Trophoblast cell (in vitro differentiated cells and primary cell): ENCODE results near the gene VWA5B1.

Experiments used
- DNase-seq, 2 donors: peaks; one replicate each; pipeline ENCODE4 v3.0.0-alpha.2; 2016
- H2AFZ ChIP-seq: 2 replicates; pipeline ENCODE4 v1.6.1; 2013; ENCODE audit warnings: low read length, moderate library complexity, mild to moderate bottlenecking; ENCODE audit not compliant: insufficient read depth, poor library complexity
- H2AK5ac ChIP-seq: 2 replicates; pipeline ENCODE4 v1.6.1; 2013; ENCODE audit warnings: mild to moderate bottlenecking, low read length
- H2BK120ac ChIP-seq: 2 replicates; pipeline ENCODE4 v1.6.1; 2013; ENCODE audit warnings: low read length, mild to moderate bottlenecking, moderate library complexity; ENCODE audit not compliant: insufficient read depth, poor library complexity
- H2BK12ac ChIP-seq: 2 replicates; pipeline ENCODE4 v1.6.1; 2013; ENCODE audit warnings: mild to moderate bottlenecking, low read length, moderate library complexity
- H2BK5ac ChIP-seq: 2 replicates; pipeline ENCODE4 v1.6.1; 2013; ENCODE audit warnings: low read length, low read depth, moderate library complexity, mild to moderate bottlenecking; ENCODE audit not compliant: poor library complexity
- H3K14ac ChIP-seq: 2 replicates; pipeline ENCODE4 v1.6.1; 2013; ENCODE audit warnings: mild to moderate bottlenecking, low read length
- H3K18ac ChIP-seq: 2 replicates; pipeline ENCODE4 v1.6.1; 2013; ENCODE audit warnings: mild to moderate bottlenecking, low read length
- H3K23ac ChIP-seq: 2 replicates; pipeline ENCODE4 v1.6.1; 2013; ENCODE audit warnings: low read length
- H3K27ac ChIP-seq: 2 replicates; pipeline ENCODE4 v1.5.1; 2013; ENCODE audit warnings: low read depth, mild to moderate bottlenecking, inconsistent platforms, low read length, moderate library complexity
- H3K27me3 ChIP-seq: 2 replicates; pipeline ENCODE4 v1.6.1; 2013; ENCODE audit warnings: inconsistent platforms, mild to moderate bottlenecking, low read length, moderate library complexity; ENCODE audit not compliant: insufficient read depth
- H3K36me3 ChIP-seq, 2 experiments: 1 replicate in 1 of 2; 2 replicates in 1 of 2; pipeline ENCODE4 v1.6.1; 2013; ENCODE audit warnings: low read length in 2 of 2, mild to moderate bottlenecking in 2 of 2, moderate library complexity in 1 of 2; ENCODE audit not compliant: insufficient read depth in 2 of 2, control insufficient read depth in 1 of 2
- H3K4ac ChIP-seq: 2 replicates; pipeline ENCODE4 v1.6.1; 2013; ENCODE audit warnings: low read depth, mild to moderate bottlenecking, low read length, moderate library complexity
- H3K4me1 ChIP-seq, 2 experiments: 1 replicate in 1 of 2; 2 replicates in 1 of 2; pipeline ENCODE4 v1.6.1; 2013; ENCODE audit warnings: low read length in 2 of 2, mild to moderate bottlenecking in 2 of 2, moderate library complexity in 1 of 2; ENCODE audit not compliant: insufficient read depth in 2 of 2, control insufficient read depth in 1 of 2
- H3K4me2 ChIP-seq: 2 replicates; pipeline ENCODE4 v1.6.1; 2013; ENCODE audit warnings: inconsistent platforms, mild to moderate bottlenecking, low read length, moderate library complexity
- H3K4me3 ChIP-seq: 2 replicates; pipeline ENCODE4 v1.5.1; 2013; ENCODE audit warnings: mild to moderate bottlenecking, low read depth, low read length, inconsistent platforms
- H3K79me1 ChIP-seq: one replicate; pipeline ENCODE4 v1.6.1; 2013; ENCODE audit warnings: low read length
- H3K79me2 ChIP-seq: 2 replicates; pipeline ENCODE4 v1.6.1; 2013; ENCODE audit warnings: low read length, mild to moderate bottlenecking; ENCODE audit not compliant: control insufficient read depth, insufficient read depth, poor library complexity
- H3K9ac ChIP-seq: 2 replicates; pipeline ENCODE4 v1.6.1; 2013; ENCODE audit warnings: mild to moderate bottlenecking, low read length
- H3K9me3 ChIP-seq: 2 replicates; pipeline ENCODE4 v1.6.1; 2013; ENCODE audit warnings: low read depth, mild to moderate bottlenecking, control low read depth, inconsistent platforms, low read length; ENCODE audit not compliant: insufficient read depth
- H4K12ac ChIP-seq: 2 replicates; pipeline ENCODE4 v1.6.1; 2013; ENCODE audit warnings: low read depth, mild to moderate bottlenecking, low read length, moderate library complexity
- H4K8ac ChIP-seq: 2 replicates; pipeline ENCODE4 v1.6.1; 2013; ENCODE audit warnings: low read depth, mild to moderate bottlenecking, low read length, moderate library complexity
- H4K91ac ChIP-seq: one replicate; pipeline ENCODE4 v1.6.1; 2013; ENCODE audit warnings: low read depth, mild to moderate bottlenecking, low read length, moderate library complexity
- WGBS: extraction: QIAGEN DNeasy Blood & Tissue Kit; methylation state at CpG from one replicate; pipeline ENCODE4 v1.1.7; 2013; ENCODE audit warnings: missing lambda C conversion rate; ENCODE audit not compliant: insufficient read length, insufficient coverage; ENCODE audit errors: extremely low coverage; 5-methylcytosine and 5-hydroxymethylcytosine counted together

VWA5B1 gene

DNA sequence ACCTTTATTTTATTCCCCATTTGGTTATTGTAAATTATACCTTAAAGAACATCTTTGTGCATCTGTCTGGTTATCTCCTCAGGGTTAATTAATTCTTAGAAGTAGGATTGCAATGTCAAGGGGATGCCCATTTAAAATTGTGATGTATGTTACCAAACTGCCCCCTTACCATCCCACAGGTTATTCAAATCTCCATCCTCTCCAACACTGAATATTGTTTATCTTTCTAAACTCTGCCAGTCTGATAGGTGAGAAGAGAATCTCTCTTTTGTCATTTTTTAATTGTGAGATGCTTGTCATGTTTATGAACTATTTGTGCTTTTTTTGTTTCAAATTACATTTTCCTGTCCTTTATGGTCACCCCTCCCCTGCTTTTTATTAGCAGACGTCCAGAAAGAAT is 55.8 kb downstream of the VWA5B1 start:
- no CpG with 5 or more reads among the region's 1 CpG for WGBS
- Histone ChIP-seq H2BK12ac (no peak overlapping the region), H4K91ac (no peak overlapping the region), H2AK5ac (no peak overlapping the region), H3K18ac (no peak overlapping the region), H3K79me2 (no peaks in the 10 kb centered on the region), H3K9me3 (peaks cover 5% of the 10 kb centered on the region), H3K4me3 (no peak overlapping the region), H3K4me1 (peaks cover 2 to 6% of the 10 kb centered on the region in 2 experiments), H3K4me2 (no peak overlapping the region), H4K8ac (no peak overlapping the region), H3K36me3 (no peaks in the 10 kb centered on the region), H3K79me1 (no peaks in the 10 kb centered on the region), H3K27me3 (peaks cover 9% of the 10 kb centered on the region), H4K12ac (no peak overlapping the region), H3K4ac (no peak overlapping the region), H3K9ac (no peak overlapping the region), H3K14ac (no peak overlapping the region), H2BK5ac (no peak overlapping the region), H3K23ac (no peak overlapping the region), H3K27ac (no peak overlapping the region), H2AFZ (no peak overlapping the region), H2BK120ac (no peak overlapping the region)
- DNase-seq = no peak

DNA sequence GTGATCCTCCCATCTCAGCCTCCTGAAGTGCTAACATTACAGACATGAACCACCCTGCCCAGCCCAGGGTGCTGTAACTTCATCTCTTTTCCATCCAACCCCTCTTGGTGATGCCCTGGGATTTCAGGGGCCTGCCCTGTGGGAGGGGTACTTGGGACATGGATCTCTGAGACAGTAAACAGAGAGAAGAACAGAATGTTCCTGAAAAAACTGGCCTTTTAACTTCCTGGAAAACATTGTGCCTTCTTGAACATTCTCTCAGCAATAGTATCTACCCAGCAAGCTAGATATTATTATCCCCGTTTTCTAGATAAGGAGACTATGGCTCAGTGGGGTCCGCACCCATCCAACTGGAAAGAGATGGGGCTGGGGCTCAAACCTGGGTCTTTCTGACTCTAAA is 57.0 kb downstream of the VWA5B1 start:
- H4K12ac ChIP-seq = no peak overlapping the region
- no peak overlapping the region for H3K4me3 ChIP-seq
- no peak overlapping the region for H2BK120ac ChIP-seq
- H3K79me1 ChIP-seq = no peaks in the 10 kb centered on the region
- H2AFZ ChIP-seq = no peak overlapping the region
- H3K18ac ChIP-seq = no peak overlapping the region
- peaks cover 2 to 6% of the 10 kb centered on the region in 2 experiments for H3K4me1 ChIP-seq
- H3K4me2 ChIP-seq = no peak overlapping the region
- H3K9ac ChIP-seq = no peak overlapping the region
- no peak overlapping the region for H4K8ac ChIP-seq
- H3K23ac ChIP-seq = no peak overlapping the region
- no peak overlapping the region for H3K4ac ChIP-seq
- H3K9me3 ChIP-seq = peaks cover 5% of the 10 kb centered on the region
- H3K79me2 ChIP-seq = no peaks in the 10 kb centered on the region
- H2BK5ac ChIP-seq = no peak overlapping the region
- H3K14ac ChIP-seq = no peak overlapping the region
- no peaks in the 10 kb centered on the region for H3K36me3 ChIP-seq
- H4K91ac ChIP-seq = no peak overlapping the region
- no peak for DNase-seq
- WGBS = no CpG with 5 or more reads among the region's 2 CpGs
- H3K27me3 ChIP-seq = peaks cover 5% of the 10 kb centered on the region
- no peak overlapping the region for H2AK5ac ChIP-seq
- no peak overlapping the region for H3K27ac ChIP-seq
- H2BK12ac ChIP-seq = no peak overlapping the region

DNA sequence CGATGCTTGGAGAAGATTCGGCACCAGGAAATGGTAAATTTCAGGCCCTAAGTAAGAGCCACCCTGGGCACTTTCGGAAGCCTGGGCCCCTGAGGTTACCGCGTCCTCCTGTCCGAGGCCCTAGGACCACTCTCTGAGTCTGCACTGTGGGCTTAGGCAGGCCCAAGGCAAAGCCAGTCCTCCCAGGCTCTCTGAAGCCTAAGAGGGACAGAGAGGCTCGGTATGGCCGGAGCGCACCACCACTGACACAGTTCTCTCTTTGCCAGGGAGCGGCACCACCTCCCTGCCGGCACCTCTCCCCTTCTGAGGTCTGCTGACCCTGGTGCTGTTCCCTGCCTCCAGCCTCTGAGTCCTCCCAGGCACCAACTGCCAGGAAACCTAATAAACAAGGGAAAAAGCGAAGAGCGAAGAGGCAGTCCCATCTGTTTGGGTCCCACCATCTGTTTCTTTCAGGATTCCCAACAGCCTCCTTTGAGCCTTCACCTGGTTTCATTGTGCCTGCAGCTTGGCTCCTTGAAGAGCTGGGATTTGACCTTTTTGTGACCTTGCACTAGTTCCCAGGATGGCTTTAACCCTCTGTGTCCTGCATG is 57.7 kb downstream of the VWA5B1 start:
- no peak overlapping the region for H3K4me3 ChIP-seq
- H3K18ac ChIP-seq = no peak overlapping the region
- H3K36me3 ChIP-seq = no peaks in the 10 kb centered on the region
- no peak overlapping the region for H2BK120ac ChIP-seq
- H2BK5ac ChIP-seq = no peak overlapping the region
- H3K79me1 ChIP-seq = no peaks in the 10 kb centered on the region
- H3K4ac ChIP-seq = no peak overlapping the region
- H3K9me3 ChIP-seq = peaks cover 2% of the 10 kb centered on the region
- no peak overlapping the region for H2AK5ac ChIP-seq
- no peak overlapping the region for H4K91ac ChIP-seq
- no peak overlapping the region for H3K9ac ChIP-seq
- WGBS = no CpG with 5 or more reads among the region's 13 CpGs
- DNase-seq = no peak
- H3K4me2 ChIP-seq = no peak overlapping the region
- H3K23ac ChIP-seq = no peak overlapping the region
- no peak overlapping the region for H3K27ac ChIP-seq
- H2BK12ac ChIP-seq = no peak overlapping the region
- H3K4me1 ChIP-seq = peaks cover 2 to 4% of the 10 kb centered on the region in 2 experiments
- H3K27me3 ChIP-seq = no peaks in the 10 kb centered on the region
- no peak overlapping the region for H4K8ac ChIP-seq
- no peaks in the 10 kb centered on the region for H3K79me2 ChIP-seq
- H2AFZ ChIP-seq = no peak overlapping the region
- no peak overlapping the region for H4K12ac ChIP-seq
- H3K14ac ChIP-seq = no peak overlapping the region

DNA sequence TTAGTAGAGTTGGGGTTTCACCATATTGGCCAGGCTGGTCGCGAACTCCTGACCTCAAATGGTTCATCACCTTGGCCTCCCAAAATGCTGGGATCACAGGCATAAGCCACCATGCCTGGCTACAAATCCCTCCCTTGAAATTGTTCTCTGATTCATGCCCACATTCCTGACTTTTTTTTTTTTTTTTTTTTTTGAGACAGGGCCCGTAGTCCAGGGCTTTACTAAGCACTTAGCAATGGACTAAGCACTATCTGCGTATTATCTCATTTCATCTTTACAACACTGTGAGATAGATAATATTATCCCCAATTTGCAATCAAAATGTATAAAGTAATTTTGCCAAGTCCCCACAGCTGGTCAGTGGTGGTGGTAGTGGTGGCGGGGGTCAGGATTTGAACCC is 58.9 kb downstream of the VWA5B1 start:
- Histone ChIP-seq H3K9ac (no peak overlapping the region), H3K79me1 (no peaks in the 10 kb centered on the region), H3K27me3 (no peaks in the 10 kb centered on the region), H2BK120ac (no peak overlapping the region), H3K27ac (no peak overlapping the region), H3K4me3 (no peak overlapping the region), H2AFZ (no peak overlapping the region), H2BK5ac (no peak overlapping the region), H4K8ac (no peak overlapping the region), H3K4me2 (no peak overlapping the region), H3K36me3 (no peaks in the 10 kb centered on the region), H4K91ac (no peak overlapping the region), H3K79me2 (no peaks in the 10 kb centered on the region), H3K23ac (no peak overlapping the region), H3K4me1 (no peaks in the 10 kb centered on the region), H2AK5ac (no peak overlapping the region), H4K12ac (no peak overlapping the region), H3K4ac (no peak overlapping the region), H3K14ac (no peak overlapping the region), H3K18ac (no peak overlapping the region), H2BK12ac (no peak overlapping the region), H3K9me3 (no peaks in the 10 kb centered on the region)
- no CpG with 5 or more reads among the region's 5 CpGs for WGBS
- DNase-seq = peak; percentile 36 to 63
